NB4 (cell line): ENCODE data around the gene EHMT1.

Experiments
- DNase-seq: peaks from one replicate; pipeline ENCODE4 v3.0.0; 2010; ENCODE audit warnings: low read depth
- H3K4me3 ChIP-seq: one replicate; pipeline ENCODE4 v1.5.1; 2011; ENCODE audit warnings: mild to moderate bottlenecking, low read depth, low read length, moderate library complexity
- MAX ChIP-seq: IDR thresholded peaks from 2 replicates; pipeline ENCODE4 v1.6.1; 2011; ENCODE audit warnings: low read depth, low read length
- MYC ChIP-seq: IDR thresholded peaks from 2 replicates; pipeline ENCODE4 v1.6.1; 2011; ENCODE audit warnings: low read depth, low read length
- POLR2A ChIP-seq: IDR thresholded peaks from 2 replicates; pipeline ENCODE4 v1.6.1; 2011; ENCODE audit warnings: mild to moderate bottlenecking; ENCODE audit not compliant: insufficient read length; ENCODE audit errors: extremely low read depth
- TF ChIP-seq, protein P1 (sequence below): IDR thresholded peaks from one replicate; pipeline ENCODE4 v1.5.1; 2012; ENCODE audit warnings: low read depth, low read length

Gene EHMT1

GRCh38 chr9:137611623-137612609 lies 6.9 kb upstream of the EHMT1 start:
- no peak for DNase-seq
- no peak for TF ChIP-seq MAX
- H3K4me3 ChIP-seq: no peak overlapping the region

DNA sequence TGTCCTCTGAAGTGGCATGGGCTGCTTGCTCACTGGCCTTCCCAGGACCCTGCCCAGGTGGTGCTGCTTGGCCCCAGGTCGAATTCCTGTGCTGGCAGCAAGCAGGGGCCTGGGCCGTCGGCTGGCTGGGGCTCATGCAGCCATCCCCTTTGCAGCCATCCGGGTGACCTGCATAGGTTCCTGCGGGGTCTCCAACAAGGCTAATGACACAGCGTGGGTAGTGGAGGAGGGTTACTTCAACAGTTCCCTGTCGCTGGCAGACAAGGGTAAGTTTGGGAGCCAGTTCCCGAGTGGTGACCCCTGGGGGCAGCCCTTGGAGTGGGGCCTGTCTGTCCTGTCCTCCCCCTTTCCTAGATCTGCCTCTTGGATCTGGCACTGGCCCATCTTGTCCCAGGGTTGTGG lies 6.1 kb upstream of the EHMT1 start:
- no peak for DNase-seq
- no peak overlapping the region for H3K4me3 ChIP-seq
- no peak for TF ChIP-seq MAX

DNA sequence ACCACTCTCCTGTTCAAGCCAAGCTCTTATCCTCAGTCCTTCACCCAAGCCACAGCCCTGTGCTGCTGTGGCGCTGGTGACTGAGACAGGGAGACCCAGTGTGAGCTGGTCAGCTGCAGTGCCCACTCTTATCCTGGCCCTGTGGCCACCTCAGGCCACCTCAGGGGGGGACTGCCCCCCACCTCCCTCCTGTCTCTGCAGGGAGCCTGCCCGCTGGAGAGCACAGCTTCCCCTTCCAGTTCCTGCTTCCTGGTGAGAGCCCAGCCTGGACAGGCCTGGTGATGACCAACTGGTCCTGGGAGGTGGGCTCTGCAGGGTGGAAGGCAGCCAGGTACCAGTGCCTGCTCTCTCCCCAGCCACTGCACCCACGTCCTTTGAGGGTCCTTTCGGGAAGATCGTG lies 5.5 kb upstream of the EHMT1 start:
- DNase-seq: no peak
- TF ChIP-seq, protein P1, sequence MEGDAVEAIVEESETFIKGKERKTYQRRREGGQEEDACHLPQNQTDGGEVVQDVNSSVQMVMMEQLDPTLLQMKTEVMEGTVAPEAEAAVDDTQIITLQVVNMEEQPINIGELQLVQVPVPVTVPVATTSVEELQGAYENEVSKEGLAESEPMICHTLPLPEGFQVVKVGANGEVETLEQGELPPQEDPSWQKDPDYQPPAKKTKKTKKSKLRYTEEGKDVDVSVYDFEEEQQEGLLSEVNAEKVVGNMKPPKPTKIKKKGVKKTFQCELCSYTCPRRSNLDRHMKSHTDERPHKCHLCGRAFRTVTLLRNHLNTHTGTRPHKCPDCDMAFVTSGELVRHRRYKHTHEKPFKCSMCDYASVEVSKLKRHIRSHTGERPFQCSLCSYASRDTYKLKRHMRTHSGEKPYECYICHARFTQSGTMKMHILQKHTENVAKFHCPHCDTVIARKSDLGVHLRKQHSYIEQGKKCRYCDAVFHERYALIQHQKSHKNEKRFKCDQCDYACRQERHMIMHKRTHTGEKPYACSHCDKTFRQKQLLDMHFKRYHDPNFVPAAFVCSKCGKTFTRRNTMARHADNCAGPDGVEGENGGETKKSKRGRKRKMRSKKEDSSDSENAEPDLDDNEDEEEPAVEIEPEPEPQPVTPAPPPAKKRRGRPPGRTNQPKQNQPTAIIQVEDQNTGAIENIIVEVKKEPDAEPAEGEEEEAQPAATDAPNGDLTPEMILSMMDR: no peak
- TF ChIP-seq MAX (no peak), MYC (no peak), POLR2A (no peak)
- no peak overlapping the region for H3K4me3 ChIP-seq

- DNase-seq: no peak
- TF ChIP-seq MAX: no peak
- TF ChIP-seq, protein P1: no peak
- no peak for TF ChIP-seq MYC
- no peak for TF ChIP-seq POLR2A
- no peak overlapping the region for H3K4me3 ChIP-seq
Observed at GRCh38 chr9:137613738-137614523, 4.9 kb upstream of the EHMT1 start.

DNA sequence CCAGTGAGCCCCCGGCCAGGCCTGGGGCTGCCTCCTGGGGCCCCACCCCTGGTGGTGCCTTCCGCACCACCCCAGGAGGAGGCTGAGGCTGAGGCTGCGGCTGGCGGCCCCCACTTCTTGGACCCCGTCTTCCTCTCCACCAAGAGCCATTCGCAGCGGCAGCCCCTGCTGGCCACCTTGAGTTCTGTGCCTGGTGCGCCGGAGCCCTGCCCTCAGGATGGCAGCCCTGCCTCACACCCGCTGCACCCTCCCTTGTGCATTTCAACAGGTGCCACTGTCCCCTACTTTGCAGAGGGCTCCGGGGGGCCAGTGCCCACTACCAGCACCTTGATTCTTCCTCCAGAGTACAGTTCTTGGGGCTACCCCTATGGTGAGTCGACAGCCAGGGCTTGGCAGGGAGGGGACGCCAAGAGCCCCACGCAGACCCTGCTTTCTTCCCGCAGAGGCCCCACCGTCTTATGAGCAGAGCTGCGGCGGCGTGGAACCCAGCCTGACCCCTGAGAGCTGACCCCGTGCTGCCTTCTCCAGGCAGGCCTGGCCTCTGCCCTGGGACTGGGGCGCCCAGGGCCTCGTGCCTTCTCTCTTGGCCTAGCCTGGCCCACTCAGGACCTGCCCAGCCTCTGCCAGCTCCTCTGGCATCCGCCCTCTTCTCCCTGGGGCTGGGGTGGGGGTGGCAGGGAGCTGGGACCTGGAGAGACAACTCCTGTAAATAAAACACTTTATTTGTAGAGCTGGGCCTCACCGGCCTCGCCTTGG lies 4.0 kb upstream of the EHMT1 start:
- no peak for TF ChIP-seq POLR2A
- no peak for TF ChIP-seq MYC
- TF ChIP-seq, protein P1: no peak
- TF ChIP-seq MAX: no peak
- no peak overlapping the region for H3K4me3 ChIP-seq
- DNase-seq: no peak

GRCh38 chr9:137615387-137615871 lies 3.4 kb upstream of the EHMT1 start:
- DNase-seq: no peak
- no peak for TF ChIP-seq MYC
- TF ChIP-seq POLR2A: no peak
- no peak for TF ChIP-seq MAX
- TF ChIP-seq, protein P1: no peak
- H3K4me3 ChIP-seq: no peak overlapping the region
